ENCODE data around the gene SH2D7. TPM values are rescaled to one million over a fixed set of nuclear protein-coding genes. Genes with fewer than 3 reads are reported as not detected.

Gene SH2D7
- total RNA-seq, 6 donors from 2014 or later: 0.09 TPM; not detected in 5

GRCh38 chr15:78077871-78078210 lies 14.5 kb upstream of the SH2D7 start:
- no peaks in the 10 kb centered on the region for H3K36me3 ChIP-seq
- no peaks in the 10 kb centered on the region for H3K9me3 ChIP-seq
- H3K27ac ChIP-seq: peak overlapping the region; percentile 94 to 97 (median 96)
- H3K4me1 ChIP-seq: peaks cover 34 to 66% (median 62%) of the 10 kb centered on the region in 4 donors
- TF ChIP-seq, protein P1, sequence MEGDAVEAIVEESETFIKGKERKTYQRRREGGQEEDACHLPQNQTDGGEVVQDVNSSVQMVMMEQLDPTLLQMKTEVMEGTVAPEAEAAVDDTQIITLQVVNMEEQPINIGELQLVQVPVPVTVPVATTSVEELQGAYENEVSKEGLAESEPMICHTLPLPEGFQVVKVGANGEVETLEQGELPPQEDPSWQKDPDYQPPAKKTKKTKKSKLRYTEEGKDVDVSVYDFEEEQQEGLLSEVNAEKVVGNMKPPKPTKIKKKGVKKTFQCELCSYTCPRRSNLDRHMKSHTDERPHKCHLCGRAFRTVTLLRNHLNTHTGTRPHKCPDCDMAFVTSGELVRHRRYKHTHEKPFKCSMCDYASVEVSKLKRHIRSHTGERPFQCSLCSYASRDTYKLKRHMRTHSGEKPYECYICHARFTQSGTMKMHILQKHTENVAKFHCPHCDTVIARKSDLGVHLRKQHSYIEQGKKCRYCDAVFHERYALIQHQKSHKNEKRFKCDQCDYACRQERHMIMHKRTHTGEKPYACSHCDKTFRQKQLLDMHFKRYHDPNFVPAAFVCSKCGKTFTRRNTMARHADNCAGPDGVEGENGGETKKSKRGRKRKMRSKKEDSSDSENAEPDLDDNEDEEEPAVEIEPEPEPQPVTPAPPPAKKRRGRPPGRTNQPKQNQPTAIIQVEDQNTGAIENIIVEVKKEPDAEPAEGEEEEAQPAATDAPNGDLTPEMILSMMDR (IDR thresholded peaks at IDR 0.05): no peak
- TF ChIP-seq POLR2AphosphoS5 (IDR thresholded peaks at IDR 0.05): no peak
- no peak for TF ChIP-seq EP300 (IDR thresholded peaks at IDR 0.05)
- no peak for TF ChIP-seq POLR2A (IDR thresholded peaks at IDR 0.05)
- peak in 1 of 2 donors; percentile 1 for ATAC-seq (ENCODE audit: low FRiP score in 2 of 2)
- H3K27me3 ChIP-seq: no peaks in the 10 kb centered on the region
- DNase-seq: no peak
- H3K4me3 ChIP-seq: peak overlapping the region in 3 of 4 donors; percentile 95 to 98 (median 97)
- 12 to 28% methylated on average over 4 to 7 of the region's 7 CpGs for WGBS, 2 donors

DNA sequence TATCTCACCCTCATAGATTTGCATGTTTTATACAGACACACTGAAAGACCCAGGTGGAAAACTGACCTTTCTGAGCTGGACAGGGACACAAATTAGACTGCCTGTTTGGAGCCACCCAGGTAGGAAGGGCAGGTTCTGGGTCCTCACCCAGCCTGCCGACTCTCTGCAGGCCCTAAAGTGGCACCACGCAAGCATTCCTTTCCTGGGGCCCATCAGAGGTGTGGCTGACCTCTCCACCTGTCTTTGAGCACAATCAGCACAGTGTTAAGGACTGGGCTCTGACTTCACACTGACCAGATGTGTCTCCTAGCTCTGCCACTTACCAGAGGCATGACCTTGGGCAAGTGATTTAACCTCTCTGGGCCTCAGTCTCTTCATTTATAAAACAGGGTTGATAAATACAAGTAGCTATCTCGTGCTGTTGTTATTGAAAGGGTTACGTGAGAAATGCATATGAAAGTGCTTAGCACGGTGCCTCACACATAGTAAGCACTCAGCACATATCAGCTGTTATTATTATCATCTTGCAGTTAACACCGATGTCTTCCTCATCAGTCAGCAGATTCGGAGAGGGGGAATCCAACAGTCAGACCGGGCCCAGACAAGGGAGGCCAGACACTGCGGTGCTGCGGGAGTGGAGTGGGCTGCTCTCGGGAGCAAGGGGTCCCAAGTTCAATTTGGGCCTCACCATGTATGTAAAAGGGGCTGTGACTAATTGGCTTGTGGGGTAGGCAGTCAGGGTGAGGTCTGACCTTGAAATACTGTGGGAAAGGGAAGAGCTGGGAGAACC lies 12.9 kb upstream of the SH2D7 start:
- WGBS, 2 donors: 82 to 94% methylated on average over 11 of the region's 11 CpGs
- Histone ChIP-seq H3K9me3 (no peaks in the 10 kb centered on the region), H3K27ac (peak overlapping the region in 2 of 4 donors; percentile 28 to 80), H3K36me3 (no peaks in the 10 kb centered on the region), H3K4me3 (no peak overlapping the region), H3K4me1 (peaks cover 41 to 68% (median 64%) of the 10 kb centered on the region in 4 donors), H3K27me3 (no peaks in the 10 kb centered on the region)
- peak in 1 of 2 donors; percentile 58 for ATAC-seq (ENCODE audit: low FRiP score in 2 of 2)
- TF ChIP-seq, protein P1 (IDR thresholded peaks at IDR 0.05): no peak
- TF ChIP-seq POLR2AphosphoS5 (IDR thresholded peaks at IDR 0.05) (no peak), POLR2A (IDR thresholded peaks at IDR 0.05) (peak in 1 of 4 donors; percentile 28), EP300 (IDR thresholded peaks at IDR 0.05) (no peak)
- peak in 1 of 2 donors; percentile 68 for DNase-seq

DNA sequence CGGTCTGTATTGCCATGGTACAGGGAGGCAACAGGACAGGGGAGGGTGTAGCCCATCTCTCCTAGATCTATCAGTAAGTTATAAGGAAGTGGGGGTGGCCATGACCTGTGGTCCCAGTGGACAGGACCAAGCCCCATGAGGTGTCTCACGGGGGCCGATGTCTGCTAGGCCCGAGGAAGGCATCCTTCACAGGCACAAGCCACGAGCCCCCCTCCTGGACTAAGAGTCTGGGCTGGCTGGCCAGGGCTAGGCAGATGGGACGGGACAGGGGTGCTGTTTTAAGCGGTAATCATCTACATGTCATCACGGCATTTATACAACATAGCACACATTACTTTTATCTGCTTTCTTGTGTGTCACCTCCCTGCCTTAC lies 12.3 kb upstream of the SH2D7 start:
- no peak for DNase-seq
- peaks cover 47 to 67% (median 63%) of the 10 kb centered on the region in 4 donors for H3K4me1 ChIP-seq
- H3K4me3 ChIP-seq: no peak overlapping the region
- no peak for ATAC-seq (ENCODE audit: low FRiP score in 2 of 2)
- no peaks in the 10 kb centered on the region for H3K36me3 ChIP-seq
- WGBS, 2 donors: 95% methylated on average over 7 to 8 of the region's 8 CpGs
- H3K27me3 ChIP-seq: no peaks in the 10 kb centered on the region
- peak overlapping the region in 2 of 4 donors; percentile 28 to 80 for H3K27ac ChIP-seq
- H3K9me3 ChIP-seq: no peaks in the 10 kb centered on the region
- no peak for TF ChIP-seq EP300 (IDR thresholded peaks at IDR 0.05)
- TF ChIP-seq POLR2A (IDR thresholded peaks at IDR 0.05): no peak
- TF ChIP-seq, protein P1 (IDR thresholded peaks at IDR 0.05): no peak
- no peak for TF ChIP-seq POLR2AphosphoS5 (IDR thresholded peaks at IDR 0.05)

GRCh38 chr15:78082106-78082742 lies 10.1 kb upstream of the SH2D7 start:
- H3K4me1 ChIP-seq: peaks cover 39 to 56% (median 46%) of the 10 kb centered on the region in 4 donors
- no peak for TF ChIP-seq EP300 (IDR thresholded peaks at IDR 0.05)
- peak in 1 of 2 donors; percentile 57 for TF ChIP-seq POLR2AphosphoS5 (IDR thresholded peaks at IDR 0.05)
- TF ChIP-seq POLR2A (IDR thresholded peaks at IDR 0.05): peak in 1 of 4 donors; percentile 12
- H3K9me3 ChIP-seq: no peaks in the 10 kb centered on the region
- peak overlapping the region; percentile 56 to 83 (median 66) for H3K27ac ChIP-seq
- ATAC-seq (ENCODE audit: low FRiP score in 2 of 2): peak; percentile 38 to 74
- DNase-seq: peak in 1 of 2 donors; percentile 75
- H3K4me3 ChIP-seq: no peak overlapping the region
- 46 to 65% methylated on average over 2 to 5 of the region's 5 CpGs for whole genome bisulfite sequencing, 2 donors
- H3K27me3 ChIP-seq: no peaks in the 10 kb centered on the region
- H3K36me3 ChIP-seq: no peaks in the 10 kb centered on the region

DNA sequence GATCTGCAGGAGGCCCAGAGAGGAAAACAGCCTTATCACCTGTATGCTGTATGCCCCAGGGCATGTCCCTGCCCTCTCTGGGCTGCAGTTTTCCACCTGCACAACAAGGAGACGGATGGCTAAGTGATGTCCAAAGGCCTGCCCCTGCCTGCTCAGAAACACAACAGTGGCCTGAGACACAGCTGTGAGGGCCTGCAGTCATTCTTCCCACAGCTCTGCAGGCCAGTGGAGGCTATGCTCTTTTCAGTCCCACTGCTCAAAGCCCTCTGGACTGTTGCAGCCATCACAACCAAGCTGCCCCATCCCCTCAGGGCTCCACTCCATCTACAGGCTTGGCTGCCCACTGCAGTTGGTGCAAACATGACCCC lies 9.6 kb upstream of the SH2D7 start:
- no peak for ATAC-seq (ENCODE audit: low FRiP score in 2 of 2)
- Histone ChIP-seq H3K27ac (peak overlapping the region in 3 of 4 donors; percentile 56 to 83 (median 68)), H3K9me3 (no peaks in the 10 kb centered on the region)

More for the DNA sequence above, 9.6 kb upstream of the SH2D7 start:
- Histone ChIP-seq H3K4me3 (no peak overlapping the region), H3K36me3 (no peaks in the 10 kb centered on the region), H3K27me3 (no peaks in the 10 kb centered on the region), H3K4me1 (peaks cover 38 to 55% (median 46%) of the 10 kb centered on the region in 4 donors)
- WGBS, 2 donors: 53 to 100% methylated on average over 1 of the region's 1 CpG
- TF ChIP-seq POLR2AphosphoS5 (IDR thresholded peaks at IDR 0.05) (no peak), EP300 (IDR thresholded peaks at IDR 0.05) (no peak), POLR2A (IDR thresholded peaks at IDR 0.05) (no peak)
- TF ChIP-seq, protein P1 (IDR thresholded peaks at IDR 0.05): no peak
- DNase-seq: no peak
